OCI-LY7 (cell line): Measurements from ENCODE around the gene MACROD2. TPM values are rescaled to one million over a fixed set of nuclear protein-coding genes. Genes with fewer than 3 reads are reported as not detected.

Experiments used
- BruUV-seq: library from RNA; stranded (reverse); fragments of 400-500 nt; replicated peaks from 2 replicates; lab custom pipeline; 2021; lab: Mats Ljungman, UMichigan
- CTCF ChIA-PET: fragments of 300-600 bp; sonication (Branson Sonifier 250); formaldehyde crosslinking; loops from one replicate; lab custom pipeline; 2022; ENCODE audit warnings: antibody characterized with exemption; ENCODE audit not compliant: unreplicated experiment; lab: Charles Lee
- POLR2A ChIA-PET: fragments of 300-600 bp; sonication (Branson Sonifier 250); formaldehyde crosslinking; loops from one replicate; lab custom pipeline; 2022; ENCODE audit warnings: antibody characterized with exemption; lab: Charles Lee
- DNase-seq: peaks from one replicate; pipeline ENCODE4 v3.0.0-alpha.2; 2015; ENCODE audit warnings: low spot score
- H2AFZ ChIP-seq: fragments of 200-600 bp; sonication (generic), shearing (Covaris generic); 2 replicates; pipeline ENCODE4 v1.6.1; 2014; ENCODE audit warnings: mild to moderate bottlenecking, antibody characterized with exemption, low read length, moderate library complexity
- H3K27ac ChIP-seq: fragments of 200-600 bp; sonication (generic); 2 replicates; pipeline ENCODE4 v1.5.1; 2014; ENCODE audit warnings: mixed run types, low read depth, mild to moderate bottlenecking, moderate library complexity, low read length, inconsistent platforms; ENCODE audit not compliant: poor library complexity, severe bottlenecking
- H3K36me3 ChIP-seq: fragments of 200-600 bp; sonication (generic); 2 replicates; pipeline ENCODE4 v1.6.1; 2014; ENCODE audit warnings: mild to moderate bottlenecking, antibody characterized with exemption, low read length, moderate library complexity, mixed read lengths; ENCODE audit not compliant: insufficient read depth
- H3K4me1 ChIP-seq: fragments of 200-600 bp; sonication (generic); 2 replicates; pipeline ENCODE4 v1.5.1; 2014; ENCODE audit warnings: mild to moderate bottlenecking, low read length; ENCODE audit not compliant: insufficient read depth, poor library complexity, severe bottlenecking
- H3K4me2 ChIP-seq: fragments of 200-600 bp; sonication (generic); 2 replicates; pipeline ENCODE4 v1.6.1; 2014; ENCODE audit warnings: mild to moderate bottlenecking, low read length
- H3K4me3 ChIP-seq: fragments of 200-600 bp; sonication (generic); 2 replicates; pipeline ENCODE4 v1.5.1; 2014; ENCODE audit warnings: mild to moderate bottlenecking, low read depth, low read length; ENCODE audit not compliant: poor library complexity, severe bottlenecking
- H3K79me2 ChIP-seq: fragments of 200-600 bp; sonication (generic); 2 replicates; pipeline ENCODE4 v1.6.1; 2016; ENCODE audit warnings: low read depth, mild to moderate bottlenecking, low read length, moderate library complexity, mixed read lengths; ENCODE audit not compliant: insufficient read depth
- H3K9me2 ChIP-seq: fragments of 200-600 bp; sonication (generic); 2 replicates; pipeline ENCODE4 v1.6.1; 2016; ENCODE audit warnings: mild to moderate bottlenecking, low read length, mixed read lengths; ENCODE audit not compliant: insufficient read depth
- H3K9me3 ChIP-seq: fragments of 200-600 bp; sonication (generic); 2 replicates; pipeline ENCODE4 v1.6.1; 2014; ENCODE audit warnings: mild to moderate bottlenecking, mixed run types, low read length, mixed read lengths
- H4K20me1 ChIP-seq: fragments of 200-600 bp; sonication (generic); 2 replicates; pipeline ENCODE4 v1.6.1; 2014; ENCODE audit warnings: mild to moderate bottlenecking, antibody characterized with exemption, low read length, moderate library complexity, mixed read lengths; ENCODE audit not compliant: insufficient read depth
- CTCF ChIP-seq: fragments of 200-600 bp; sonication (generic); conservative IDR thresholded peaks from 2 replicates; pipeline ENCODE4 v1.5.1; 2014; ENCODE audit warnings: mild to moderate bottlenecking, antibody characterized with exemption, low read length, moderate library complexity, mixed read lengths
- EZH2phosphoT487 ChIP-seq: fragments of 200-600 bp; sonication (generic); IDR thresholded peaks from 2 replicates; pipeline ENCODE4 v1.6.1; 2018; ENCODE audit warnings: low read depth, borderline replicate concordance, mild to moderate bottlenecking, mixed run types, antibody characterized with exemption, low read length, moderate library complexity, mixed read lengths
- intact Hi-C: fragments of 100-400 bp; cut with micrococcal nuclease; formaldehyde crosslinking; loops from one replicate; pipeline ENCODE4 v1.10.0; 2022; ENCODE audit not compliant: unreplicated experiment
- total RNA-seq, 2 experiments: library from RNA; depleted of rRNA in 1 of 2; stranded (reverse); fragments of >200 nt in 1 of 2; shearing (Covaris generic) in 1 of 2; gene quantifications; 2 replicates each; pipeline ENCODE4 v1.2.3, GENCODE V29; 2014 to 2022

The MACROD2 gene
- total RNA-seq, 2 experiments from 2014 or later: 0.09 to 4.5 TPM

GRCh38 chr20:14960831-14961230 lies 965.5 kb downstream of the MACROD2 start:
- no peaks in the 10 kb centered on the region for H3K4me1 ChIP-seq
- no peaks in the 10 kb centered on the region for H3K9me3 ChIP-seq
- no TSS peak for BruUV-seq
- no peaks in the 10 kb centered on the region for H3K9me2 ChIP-seq
- no peak overlapping the region for H3K4me2 ChIP-seq
- POLR2A ChIA-PET: no interaction called here
- H3K36me3 ChIP-seq: no peaks in the 10 kb centered on the region
- H3K4me3 ChIP-seq: no peak overlapping the region
- CTCF ChIA-PET: no interaction called here
- H2AFZ ChIP-seq: no peak overlapping the region
- TF ChIP-seq EZH2phosphoT487 (no peak), CTCF (no peak)
- H3K27ac ChIP-seq: no peak overlapping the region
- no peaks in the 10 kb centered on the region for H3K79me2 ChIP-seq
- no peaks in the 10 kb centered on the region for H4K20me1 ChIP-seq
- intact Hi-C loops: no loop called here
- no peak for DNase-seq

GRCh38 chr20:14963262-14963663 lies 967.9 kb downstream of the MACROD2 start:
- H3K4me3 ChIP-seq: no peak overlapping the region
- BruUV-seq: no TSS peak
- no peaks in the 10 kb centered on the region for H3K9me2 ChIP-seq
- H2AFZ ChIP-seq: no peak overlapping the region
- intact Hi-C loops: no loop called here
- H3K27ac ChIP-seq: no peak overlapping the region
- H3K4me1 ChIP-seq: no peaks in the 10 kb centered on the region
- no peaks in the 10 kb centered on the region for H3K9me3 ChIP-seq
- CTCF ChIA-PET: no interaction called here
- no peak overlapping the region for H3K4me2 ChIP-seq
- H4K20me1 ChIP-seq: no peaks in the 10 kb centered on the region
- no peak for DNase-seq
- H3K79me2 ChIP-seq: no peaks in the 10 kb centered on the region
- POLR2A ChIA-PET: interaction anchor here (1.6 kb wide), 1 partner anchor 15 kb away, joined by 3 read pairs; no protein-coding TSS in a partner anchor
- TF ChIP-seq CTCF: no peak
- no peak for TF ChIP-seq EZH2phosphoT487
- H3K36me3 ChIP-seq: no peaks in the 10 kb centered on the region

- Histone ChIP-seq H3K27ac (no peak overlapping the region), H3K9me2 (no peaks in the 10 kb centered on the region), H3K4me2 (no peak overlapping the region), H3K36me3 (no peaks in the 10 kb centered on the region), H3K4me1 (no peaks in the 10 kb centered on the region), H3K4me3 (no peak overlapping the region), H4K20me1 (no peaks in the 10 kb centered on the region), H3K79me2 (no peaks in the 10 kb centered on the region), H2AFZ (no peak overlapping the region), H3K9me3 (no peaks in the 10 kb centered on the region)
- TF ChIP-seq CTCF (no peak), EZH2phosphoT487 (no peak)
- DNase-seq: no peak
- CTCF ChIA-PET: no interaction called here
- intact Hi-C loops: no loop called here
- POLR2A ChIA-PET: no interaction called here
- no TSS peak for BruUV-seq
Observed at GRCh38 chr20:14966203-14966602, 970.9 kb downstream of the MACROD2 start.
